D341Med (cell line): ENCODE data around the gene PRPS1.
"Not testable (repeated sequence)": the region's sequence is repeated elsewhere in the genome, so short reads cannot be mapped to it uniquely, and the experiment has no call there.

ENCODE experiments used
- DNase-seq: peaks from one replicate; pipeline ENCODE4 v3.0.0; 2012; ENCODE audit warnings: low spot score

PRPS1 gene

DNA sequence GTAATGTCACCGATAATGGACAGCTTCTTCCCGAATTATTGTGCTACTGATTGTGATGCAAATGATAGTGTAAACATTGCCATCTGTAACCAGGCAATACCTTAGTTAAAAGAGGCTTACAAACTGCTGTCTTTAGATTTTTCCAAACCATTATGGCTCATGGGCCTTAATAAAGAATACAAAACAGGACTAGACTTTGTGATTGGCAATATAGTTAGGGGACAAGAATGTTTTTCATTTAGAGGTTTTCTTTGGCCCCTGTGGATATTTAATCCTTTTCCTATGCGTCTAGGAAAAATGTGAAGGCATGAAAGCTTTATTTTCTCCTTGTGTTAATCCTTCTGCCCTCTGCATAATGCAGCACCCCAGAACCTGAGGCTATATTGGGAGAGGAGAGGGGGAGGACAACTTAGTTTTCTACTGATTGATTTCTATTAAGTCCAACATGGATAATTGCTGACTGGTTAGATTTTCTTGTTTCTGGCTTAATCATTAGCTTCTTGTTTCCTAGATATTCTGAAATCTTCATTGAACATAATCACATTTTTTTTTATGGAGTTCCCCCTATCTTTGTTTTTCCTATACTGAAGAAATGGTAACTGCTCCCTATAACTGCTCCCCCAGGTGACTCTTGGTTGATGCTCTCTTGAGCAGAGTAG, 1.9 kb downstream of the PRPS1 start:
- DNase-seq: no peak

DNA sequence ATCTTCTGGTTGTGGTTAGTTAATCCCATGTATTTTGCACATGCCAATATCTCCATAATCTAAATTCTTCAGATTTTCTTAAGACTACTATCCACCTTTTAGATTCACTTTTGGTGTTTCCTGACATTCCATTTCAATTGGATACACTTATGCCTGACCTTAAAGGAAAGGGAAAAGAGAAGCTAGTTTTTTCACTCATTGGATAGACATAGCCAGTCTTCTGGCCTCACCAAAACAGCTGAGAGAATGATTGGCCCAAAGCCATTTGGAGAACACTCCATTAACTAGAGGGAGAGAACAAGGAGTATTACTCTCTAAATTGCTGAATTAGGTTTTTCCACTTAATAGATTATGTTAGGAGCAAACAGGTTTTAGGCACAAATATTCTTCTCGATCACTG, 4.0 kb downstream of the PRPS1 start:
- no peak for DNase-seq

DNA sequence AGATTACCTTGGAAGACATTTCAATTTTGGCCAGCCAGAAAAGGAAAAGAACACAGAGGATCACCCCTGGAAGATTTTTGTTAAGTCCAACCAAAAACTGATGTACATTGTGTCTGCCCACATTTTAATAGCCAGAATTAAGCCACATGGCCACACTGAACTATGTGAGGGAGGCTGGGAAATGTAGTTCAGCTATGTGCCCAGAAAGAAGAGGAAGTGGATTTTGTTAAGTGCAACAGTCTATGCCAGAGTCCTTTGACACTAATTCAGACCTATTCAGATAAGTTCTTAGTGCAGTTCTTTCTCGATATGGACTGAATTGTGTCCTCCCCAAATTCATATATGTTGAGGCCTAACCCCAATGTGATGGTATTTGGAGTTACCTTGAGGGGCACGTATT, 18.4 kb downstream of the PRPS1 start:
- no peak for DNase-seq

DNA sequence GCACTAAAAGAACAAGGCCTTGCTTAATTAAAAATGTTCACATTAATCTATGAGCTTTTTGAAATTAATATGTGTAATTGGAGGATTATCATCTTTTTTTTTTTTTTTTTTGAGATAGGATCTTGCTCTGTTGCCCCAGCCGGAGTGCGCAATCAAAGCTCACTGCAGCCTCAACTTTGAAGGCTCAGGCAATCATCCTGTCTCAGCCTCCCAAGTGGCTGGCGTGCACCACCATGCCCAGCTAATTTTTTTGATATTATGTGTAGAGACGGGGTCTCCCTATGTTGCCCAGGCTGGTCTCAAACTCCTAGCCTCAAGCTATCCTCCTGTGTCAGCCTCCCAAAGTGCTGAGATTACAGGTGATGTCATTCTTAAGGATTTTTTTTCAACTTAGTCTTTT, 20.0 kb downstream of the PRPS1 start:
- no peak for DNase-seq

DNA sequence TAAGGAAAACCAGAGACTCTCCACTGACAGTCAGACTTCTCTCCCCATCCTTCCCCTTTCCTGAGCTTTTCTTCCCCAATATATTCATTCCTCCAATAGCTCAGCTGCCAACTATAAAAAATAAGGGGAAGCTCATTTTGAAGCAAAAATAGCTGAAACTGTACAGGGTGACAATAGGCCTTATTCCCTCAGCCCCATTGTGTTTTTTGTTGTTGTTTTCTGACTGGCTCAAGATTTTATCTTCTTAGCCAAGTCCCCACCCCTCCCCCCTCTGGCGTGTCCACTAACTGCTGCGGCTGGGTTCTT, 26.2 kb downstream of the PRPS1 start:
- no peak for DNase-seq

DNA sequence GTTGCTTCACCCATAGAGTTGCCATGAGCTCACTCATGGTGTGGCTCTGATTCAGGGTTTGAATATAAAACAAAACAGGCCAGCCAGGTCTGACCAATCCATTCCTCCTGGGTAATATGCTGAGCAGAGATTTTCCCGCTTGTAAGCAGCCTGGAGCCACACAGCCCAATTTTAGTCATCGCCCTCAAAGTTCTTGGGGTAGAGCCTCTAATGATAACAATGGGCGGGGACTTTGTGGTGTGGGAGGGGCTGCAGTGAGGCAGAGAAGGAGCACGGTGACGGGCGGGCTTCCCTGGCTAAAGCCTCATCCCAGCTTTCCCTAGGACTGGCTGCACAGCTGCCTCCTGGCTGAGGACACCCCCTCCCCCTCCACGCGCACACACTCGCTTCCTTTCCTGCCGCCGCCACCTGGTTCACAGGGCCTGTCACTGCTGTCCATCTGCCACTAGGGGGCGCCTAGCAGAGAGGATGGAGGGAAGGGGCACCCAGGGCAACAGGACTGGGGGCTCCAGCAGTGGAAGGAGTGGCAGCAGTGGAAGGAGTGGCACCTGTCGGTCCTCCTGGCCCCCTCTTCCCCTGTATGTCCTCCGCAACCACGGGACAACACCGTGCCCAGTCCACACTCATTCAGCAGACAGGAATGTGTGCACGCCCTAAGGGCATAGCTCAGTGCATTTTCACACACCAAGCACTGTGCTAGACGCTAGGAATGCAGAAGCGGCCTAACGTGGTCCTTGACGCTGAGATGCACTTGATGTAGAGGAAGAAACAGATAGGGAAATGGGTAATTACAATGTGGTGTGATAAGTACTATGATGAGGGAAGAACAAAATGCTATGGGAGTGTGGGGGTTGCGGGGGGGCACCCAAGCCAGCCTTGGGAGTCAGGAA, 26.8 kb downstream of the PRPS1 start:
- DNase-seq: peak; percentile 82

DNA sequence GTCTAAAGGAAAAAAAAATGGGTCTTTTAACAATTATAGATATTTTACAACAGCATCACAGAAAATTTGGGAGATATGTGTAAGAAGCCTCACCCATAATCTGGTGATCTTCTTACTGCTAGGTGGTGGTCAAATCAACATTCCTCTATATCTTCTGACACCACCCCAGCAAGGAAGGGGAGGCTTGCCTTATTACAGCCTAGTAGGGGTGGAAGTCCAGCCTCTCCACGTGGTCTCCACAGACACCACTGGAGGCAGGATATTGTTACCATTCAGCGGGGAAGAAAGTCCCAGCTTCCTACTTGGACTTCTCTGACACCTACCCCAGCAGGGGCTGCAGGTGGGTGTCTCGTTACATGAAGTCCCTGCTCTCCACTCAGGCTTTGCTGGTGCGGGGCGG, 28.7 kb downstream of the PRPS1 start:
- no peak for DNase-seq

DNA sequence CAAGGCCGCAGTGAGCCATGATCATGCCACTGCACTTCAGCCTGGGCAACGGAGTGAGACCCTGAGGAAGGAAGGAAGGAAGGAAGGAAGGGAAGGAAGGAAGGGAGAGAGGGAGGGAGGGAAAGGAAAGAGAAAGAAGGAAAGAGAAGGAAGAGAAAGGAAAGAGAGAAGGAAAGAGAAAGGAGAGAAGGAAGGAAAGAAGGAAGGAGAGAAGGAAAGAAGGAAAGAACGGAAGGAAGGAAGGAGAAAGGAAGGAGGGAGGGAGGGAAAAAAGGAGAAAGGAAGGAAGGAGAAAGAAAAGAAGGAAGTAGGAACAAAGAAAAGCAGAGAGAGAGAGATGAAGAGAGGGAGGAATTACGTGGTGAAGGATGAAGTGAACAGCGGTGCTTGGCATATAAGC, 30.4 kb downstream of the PRPS1 start:
- no peak for DNase-seq

DNA sequence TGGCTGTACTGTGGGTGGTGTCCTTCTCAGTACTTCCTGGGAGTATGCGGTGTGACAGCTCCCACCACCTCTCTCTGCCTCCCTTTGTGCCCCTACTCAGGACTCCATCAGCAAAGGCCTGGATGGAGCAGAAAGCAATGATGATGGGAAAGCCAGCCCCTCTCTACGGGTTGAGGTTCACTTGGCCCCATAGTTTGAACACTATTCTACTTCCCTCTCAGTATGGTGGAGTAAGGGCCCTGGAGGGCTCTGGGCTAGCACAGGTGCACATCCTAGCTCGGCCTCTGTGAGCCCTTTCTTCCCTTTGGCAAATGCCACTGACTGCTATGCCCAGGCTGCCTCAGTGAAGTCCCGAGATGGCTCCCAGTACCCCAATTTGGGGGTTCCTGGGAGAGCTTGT, 31.0 kb downstream of the PRPS1 start:
- DNase-seq: no peak

DNA sequence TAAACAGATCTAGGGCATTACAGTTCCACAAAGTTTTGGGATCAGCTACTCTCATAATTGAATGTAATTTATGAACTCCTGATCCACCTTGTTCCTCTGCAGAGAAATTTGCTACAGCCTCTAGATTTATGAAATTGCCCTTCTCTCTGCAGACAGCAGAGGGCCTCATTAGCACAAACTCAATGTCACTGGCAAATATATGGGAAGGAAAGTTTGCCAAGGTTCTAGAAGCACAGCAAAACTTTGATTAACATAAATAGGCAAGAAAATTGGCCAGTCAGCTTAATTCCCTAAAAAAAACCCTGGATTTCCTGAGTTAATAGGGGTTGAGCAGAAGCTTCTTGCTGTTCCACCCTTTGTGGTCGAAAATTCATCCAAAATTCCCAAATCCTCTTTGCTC, 31.5 kb downstream of the PRPS1 start:
- peak; percentile 27 for DNase-seq

DNA sequence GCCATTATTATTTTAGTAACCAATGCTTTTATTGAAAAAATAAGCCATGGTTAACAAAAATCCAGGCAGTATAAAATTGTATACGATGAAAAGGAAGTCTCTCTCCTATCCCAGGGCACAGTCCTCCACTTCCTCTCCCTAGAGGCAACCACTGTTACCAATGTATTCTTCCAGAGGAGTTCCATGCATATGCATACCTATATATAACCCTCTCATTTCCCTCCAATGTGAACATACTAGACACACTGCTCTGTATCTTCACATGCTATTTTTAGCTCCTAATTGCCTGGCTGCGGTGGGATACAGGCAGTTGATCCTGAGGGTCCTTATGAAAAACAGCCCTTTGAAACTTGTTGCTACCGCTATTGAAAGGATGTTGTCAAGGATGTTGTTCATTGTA, 33.8 kb downstream of the PRPS1 start:
- DNase-seq: no peak

DNA sequence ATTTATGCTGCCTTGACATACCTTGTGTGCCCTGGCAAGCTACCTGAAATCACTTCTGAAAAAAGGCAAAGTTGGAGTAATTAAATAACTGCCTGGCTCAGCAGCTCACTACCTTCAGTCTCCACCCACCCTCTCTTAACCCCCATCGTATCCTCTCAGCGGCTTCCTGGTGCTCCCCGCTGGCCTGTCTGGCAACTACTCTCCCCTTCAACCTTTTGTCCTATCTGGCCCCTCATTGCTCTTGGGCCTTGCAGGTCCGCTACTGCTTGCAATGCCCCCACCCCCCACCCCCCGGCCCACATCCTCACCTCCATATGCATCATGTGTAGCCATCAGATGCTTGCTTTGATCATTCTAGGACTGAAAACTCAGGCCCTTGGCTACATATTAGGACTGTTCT, 34.5 kb downstream of the PRPS1 start:
- no peak for DNase-seq

DNA sequence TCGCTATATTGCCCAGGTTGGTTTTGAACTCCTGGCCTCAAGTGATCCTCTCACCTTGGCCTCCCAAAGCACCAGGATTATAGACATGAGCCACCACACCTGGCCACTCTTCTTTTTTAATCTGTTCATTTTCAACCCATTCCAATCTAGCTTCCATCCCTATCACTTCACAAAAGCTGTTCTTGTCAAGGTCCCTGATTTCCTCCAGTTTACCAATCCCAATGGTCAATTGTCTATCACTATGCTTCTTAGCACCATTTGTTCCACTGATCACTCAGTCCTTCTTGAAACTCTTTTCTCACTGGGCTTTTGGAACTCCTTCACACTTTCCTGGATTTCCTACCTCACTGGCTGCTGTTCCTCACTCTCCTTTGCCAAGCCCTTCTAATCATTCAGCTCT, 38.6 kb downstream of the PRPS1 start:
- no peak for DNase-seq

DNA sequence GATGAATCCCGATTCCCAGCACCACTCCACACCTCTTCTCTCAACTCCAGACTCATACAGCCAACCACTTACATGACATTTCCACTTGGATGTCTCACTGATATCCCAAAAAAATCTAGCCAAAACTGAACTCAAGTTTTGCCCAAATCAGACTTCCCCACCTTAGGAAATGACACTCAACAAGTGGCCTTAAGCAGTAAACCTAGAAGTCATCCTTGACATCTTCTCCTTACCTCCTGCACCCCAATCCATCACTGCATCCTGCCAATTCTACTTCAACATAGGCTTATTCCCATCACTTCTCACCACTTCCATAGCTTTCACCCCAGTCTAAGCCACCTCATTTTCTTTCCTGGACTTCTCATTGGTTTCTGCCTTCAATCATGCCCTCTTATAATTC, 39.1 kb downstream of the PRPS1 start:
- no peak for DNase-seq

DNA sequence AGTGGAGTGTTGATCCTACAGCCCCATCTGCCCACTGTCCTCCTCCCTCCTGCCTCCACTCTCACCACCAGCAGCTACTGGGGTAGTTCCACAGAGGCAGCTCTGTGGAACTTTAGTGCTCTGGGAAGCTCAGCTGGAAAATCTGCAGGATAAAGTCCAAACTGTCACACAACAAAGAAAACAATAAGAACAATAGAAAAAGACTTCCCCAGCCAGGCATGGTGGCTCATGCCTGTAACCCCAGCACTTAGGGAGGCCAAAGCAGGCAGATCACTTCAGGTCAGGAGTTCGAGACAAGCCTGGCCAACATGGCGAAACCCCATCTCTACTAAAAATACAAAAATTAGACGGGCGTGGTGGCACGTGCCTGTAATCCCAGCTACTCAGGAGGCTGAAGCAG, 40.4 kb downstream of the PRPS1 start:
- not testable (repeated sequence) for DNase-seq

DNA sequence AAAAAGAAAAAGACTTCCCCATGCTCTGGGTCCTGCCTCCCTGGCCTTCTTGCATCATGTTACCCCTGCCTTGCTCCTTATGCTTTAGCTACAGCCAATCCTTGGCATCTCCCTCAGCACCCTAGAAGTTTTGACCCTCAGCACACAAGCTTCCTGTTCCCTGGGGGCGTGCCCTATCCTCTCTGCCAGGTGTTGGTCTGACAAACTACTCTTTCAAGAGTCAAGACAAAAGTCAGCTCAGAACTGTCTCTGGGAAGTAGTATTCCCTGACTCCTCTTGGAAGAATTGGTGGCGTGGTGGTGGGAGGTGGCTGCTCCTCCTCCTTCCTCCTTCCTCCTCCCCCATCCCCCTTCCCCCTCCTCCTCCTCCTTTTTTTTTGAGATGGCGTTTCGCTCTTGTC, 41.0 kb downstream of the PRPS1 start:
- DNase-seq: no peak

DNA sequence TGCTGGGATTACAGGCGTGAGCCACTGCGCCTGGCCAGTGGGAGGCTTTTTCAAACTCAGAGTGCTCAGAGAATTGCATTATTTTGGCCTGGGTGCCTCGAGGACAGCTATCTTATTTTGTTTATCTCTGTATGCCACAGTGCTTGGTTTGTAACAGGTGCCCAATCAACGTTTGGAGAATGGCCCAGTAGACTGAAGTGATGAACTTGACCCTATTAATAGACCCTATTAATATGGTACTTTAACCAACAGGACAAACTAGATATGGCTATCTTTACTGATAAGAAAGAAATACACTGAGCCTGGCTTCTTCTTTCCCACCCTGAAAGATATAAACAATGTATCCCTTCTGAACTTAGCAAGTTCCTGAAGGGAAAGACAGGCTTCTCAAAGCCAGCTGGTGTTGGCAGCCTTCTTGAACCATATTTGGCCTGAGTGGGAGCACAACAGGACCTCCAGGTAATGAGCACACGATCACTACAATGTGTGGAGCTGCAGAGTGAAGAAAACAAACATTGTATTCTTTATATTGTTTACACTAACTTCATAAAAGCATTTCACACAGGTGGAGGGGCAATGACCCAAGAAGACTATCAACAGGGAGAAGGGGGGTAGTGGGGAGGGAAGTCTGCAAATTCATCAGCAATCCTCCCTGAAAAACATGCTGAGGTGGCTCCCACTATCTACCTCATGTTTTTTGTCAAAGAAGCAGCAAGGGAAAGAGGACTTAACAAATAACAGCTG, 41.7 kb downstream of the PRPS1 start:
- no peak for DNase-seq

DNA sequence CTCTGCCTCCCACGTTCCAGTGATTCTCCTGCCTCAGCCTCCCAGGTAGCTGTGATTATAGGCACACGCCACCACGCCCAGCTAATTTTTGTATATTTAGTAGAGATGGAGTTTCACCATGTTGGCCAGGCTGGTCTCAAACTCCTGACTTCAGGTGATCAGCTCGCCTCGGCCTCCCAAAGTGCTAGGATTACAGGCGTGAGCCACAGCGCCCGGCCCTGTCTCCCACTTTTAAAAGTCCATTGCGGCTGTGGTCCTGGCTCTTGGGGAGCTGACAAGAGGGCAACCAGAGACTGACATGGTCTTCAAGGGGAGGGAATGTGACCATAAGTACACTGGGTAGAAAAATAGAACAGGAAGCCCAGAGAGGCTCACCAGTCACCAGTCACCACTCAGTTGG, 42.9 kb downstream of the PRPS1 start:
- not testable (repeated sequence) for DNase-seq

DNA sequence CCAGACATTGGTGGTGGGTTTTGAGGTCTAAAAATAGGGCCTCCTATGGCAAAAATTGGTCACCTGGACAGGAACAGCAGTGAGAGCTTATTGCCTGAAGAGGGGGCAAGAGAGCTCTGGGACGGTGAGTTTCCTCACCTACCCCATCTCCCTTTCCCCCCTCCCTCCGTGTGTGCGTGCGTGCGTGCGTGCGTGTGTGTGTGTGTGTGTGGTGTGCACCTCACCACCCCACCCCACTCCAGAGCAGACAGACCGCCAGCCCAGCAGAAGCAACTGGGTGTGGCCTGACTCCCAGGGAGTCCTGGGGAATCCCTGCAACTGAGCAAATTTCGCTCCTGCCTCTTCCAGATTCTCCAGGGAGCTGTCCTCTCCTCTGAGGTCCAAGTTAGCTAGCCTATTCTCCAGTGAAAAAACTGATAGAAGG, 44.7 kb downstream of the PRPS1 start:
- DNase-seq: peak; percentile 54

DNA sequence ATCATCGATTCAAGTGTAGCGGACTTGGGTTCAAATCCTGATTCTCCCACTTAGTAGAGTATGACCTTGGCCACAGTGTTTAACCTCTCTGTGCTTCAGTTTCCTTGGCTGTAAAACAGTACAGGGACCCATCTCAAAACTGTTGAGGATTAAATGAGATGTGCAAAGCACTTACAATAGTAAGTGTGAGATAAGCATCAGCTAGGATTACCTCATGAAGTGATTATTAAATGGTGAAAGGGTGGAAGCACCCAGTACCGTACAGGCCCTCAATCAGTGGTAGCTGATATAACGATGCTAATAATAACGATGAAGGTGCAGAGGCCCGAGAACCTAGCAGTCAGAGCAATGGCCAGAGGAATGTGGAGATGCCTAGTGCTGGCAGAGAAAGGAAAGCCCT, 45.1 kb downstream of the PRPS1 start:
- no peak for DNase-seq

DNA sequence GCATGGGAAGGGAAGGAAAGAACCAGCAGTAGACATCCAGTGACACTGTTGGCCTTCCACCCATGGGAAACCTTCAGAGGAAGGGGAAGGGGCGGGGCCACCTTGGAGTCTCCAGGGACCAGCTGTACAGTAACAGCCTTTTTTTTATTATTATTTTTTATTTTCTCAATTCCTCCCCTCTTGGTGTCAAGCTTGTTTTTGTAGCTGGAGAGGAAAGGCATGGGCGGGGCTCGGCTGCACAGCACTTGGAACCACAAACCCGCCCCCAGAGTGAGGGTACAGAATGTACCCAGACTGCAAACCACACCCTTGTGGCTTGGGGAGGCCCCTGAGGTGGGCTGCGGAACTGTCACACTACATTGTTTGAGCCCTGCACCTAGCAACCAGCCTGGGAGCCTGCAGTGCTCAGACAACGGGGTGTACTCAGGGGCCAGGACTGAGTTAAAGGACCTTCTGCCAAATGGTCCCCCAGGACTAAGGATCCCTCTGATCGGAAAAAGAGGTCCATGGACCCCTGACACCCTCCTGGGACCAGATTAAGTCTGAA, 45.7 kb downstream of the PRPS1 start:
- peak; percentile 36 for DNase-seq

DNA sequence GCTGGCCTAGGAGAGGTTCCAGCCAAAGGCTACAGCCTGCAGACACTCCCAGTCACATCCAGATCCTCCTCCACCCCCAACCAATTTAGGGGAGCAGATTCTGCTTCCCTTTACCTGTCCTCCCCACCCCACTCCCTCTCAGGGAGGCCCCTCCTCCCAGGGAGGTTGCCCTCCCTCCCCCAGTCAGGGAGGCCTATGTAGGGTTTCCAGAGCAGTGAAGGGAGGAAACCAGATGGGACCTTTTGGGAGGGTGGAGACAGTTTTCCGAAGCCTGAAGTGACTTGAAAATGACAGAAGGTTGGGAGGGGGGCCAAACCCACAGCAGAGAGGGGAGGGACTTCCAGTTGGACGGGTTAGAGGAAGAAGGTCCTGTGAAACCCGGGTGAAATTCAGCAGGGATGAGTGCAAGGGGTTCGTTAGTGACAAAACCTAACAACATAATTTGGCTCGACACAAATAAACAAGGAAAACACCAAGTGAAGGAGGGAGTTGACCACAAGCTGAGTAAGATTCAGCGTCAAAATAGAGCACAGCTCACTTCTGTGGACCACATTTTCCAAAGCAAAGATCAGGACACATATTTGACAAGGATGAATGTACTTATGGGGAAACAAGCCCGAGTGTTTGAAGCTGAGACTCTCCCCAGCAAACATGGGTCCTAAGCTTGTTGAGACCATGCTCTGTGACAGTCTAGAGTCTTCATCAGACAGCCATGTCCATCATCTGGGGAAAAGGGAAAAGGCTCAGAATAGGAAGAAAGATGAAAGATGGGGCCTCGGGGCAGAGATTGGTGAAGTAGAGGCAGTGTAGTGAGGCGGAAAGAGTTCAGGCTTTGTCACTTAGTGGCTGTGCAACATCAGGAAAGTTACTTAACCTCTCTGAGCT, 46.4 kb downstream of the PRPS1 start:
- DNase-seq: no peak
